WTC11 (cell line): Measurements from ENCODE around the gene HOXB3. TPM values are rescaled to one million over a fixed set of nuclear protein-coding genes. Genes with fewer than 3 reads are reported as not detected.

Experiments
- ATAC-seq: fragments of 200-7000 bp; cut with Tn5 transposase; 2 replicates; pipeline ENCODE4 v1.10.0; 2021; ENCODE audit warnings: mild to moderate bottlenecking, moderate library complexity
- CTCF ChIA-PET: fragments of 300-600 bp; sonication (Branson Sonifier 250); formaldehyde crosslinking; loops from one replicate; lab custom pipeline; 2021; ENCODE audit warnings: antibody characterized with exemption; lab: Charles Lee
- POLR2A ChIA-PET: fragments of 350-600 bp; sonication (Branson Sonifier 250); formaldehyde crosslinking; loops from one replicate; lab custom pipeline; 2021; ENCODE audit warnings: antibody characterized with exemption; lab: Charles Lee
- DNase-seq: peaks from one replicate; pipeline ENCODE4 v3.0.0; 2021; ENCODE audit warnings: low spot score
- H3K27ac Mint-ChIP-seq: 2 replicates; pipeline ENCODE4 v1.8.0; 2021; ENCODE audit warnings: mixed read lengths
- H3K27me3 Mint-ChIP-seq: 2 replicates; pipeline ENCODE4 v1.8.0; 2021; ENCODE audit warnings: low read depth, mild to moderate bottlenecking, moderate library complexity, mixed read lengths
- H3K36me3 Mint-ChIP-seq: 2 replicates; pipeline ENCODE4 v1.8.0; 2021; ENCODE audit warnings: mixed read lengths
- H3K4me1 Mint-ChIP-seq: 2 replicates; pipeline ENCODE4 v1.8.0; 2022; ENCODE audit warnings: mixed read lengths
- H3K4me3 Mint-ChIP-seq: 2 replicates; pipeline ENCODE4 v1.8.0; 2021; ENCODE audit warnings: mild to moderate bottlenecking, moderate library complexity, mixed read lengths
- H3K9me3 Mint-ChIP-seq: 2 replicates; pipeline ENCODE4 v1.8.0; 2021; ENCODE audit warnings: mixed read lengths
- CREB1 ChIP-seq: sonication (generic); formaldehyde crosslinking; IDR thresholded peaks from 2 replicates; pipeline ENCODE4 v1.8.0; 2023; ENCODE audit warnings: mild to moderate bottlenecking, missing genetic modification reagents
- CREM ChIP-seq: sonication (generic); formaldehyde crosslinking; IDR thresholded peaks from 2 replicates; pipeline ENCODE4 v1.8.1; 2022; ENCODE audit warnings: mild to moderate bottlenecking, missing genetic modification reagents, moderate library complexity
- EMX1 ChIP-seq: fragments of 250-450 bp; sonication (Bioruptor Pico); IDR thresholded peaks from 2 replicates; pipeline ENCODE4 v1.8.0; 2021; ENCODE audit warnings: mild to moderate bottlenecking
- ETV6 ChIP-seq: sonication (generic); formaldehyde crosslinking; IDR thresholded peaks from 2 replicates; pipeline ENCODE4 v1.8.1; 2022; ENCODE audit warnings: mild to moderate bottlenecking, missing genetic modification reagents
- FOXP1 ChIP-seq: sonication (generic); formaldehyde crosslinking; IDR thresholded peaks from 2 replicates; pipeline ENCODE4 v1.8.0; 2022; ENCODE audit warnings: missing genetic modification reagents, mild to moderate bottlenecking, moderate library complexity, borderline replicate concordance
- NR3C1 ChIP-seq: sonication (generic); formaldehyde crosslinking; conservative IDR thresholded peaks from 2 replicates; pipeline ENCODE4 v1.8.1; 2023; ENCODE audit warnings: low read depth, mild to moderate bottlenecking, missing genetic modification reagents
- OVOL2 ChIP-seq: fragments of 250-450 bp; sonication (Bioruptor Pico); IDR thresholded peaks from 2 replicates; pipeline ENCODE4 v1.9.0; 2021; ENCODE audit warnings: mild to moderate bottlenecking, borderline replicate concordance
- SMAD3 ChIP-seq: sonication (generic); formaldehyde crosslinking; IDR thresholded peaks from 2 replicates; pipeline ENCODE4 v1.8.0; 2022; ENCODE audit warnings: missing genetic modification reagents, mild to moderate bottlenecking, borderline replicate concordance
- SOX15 ChIP-seq: fragments of 250-450 bp; sonication (Bioruptor Pico); IDR thresholded peaks from 2 replicates; pipeline ENCODE4 v1.9.0; 2021; ENCODE audit warnings: mild to moderate bottlenecking
- TEAD1 ChIP-seq: sonication (generic); formaldehyde crosslinking; IDR thresholded peaks from 2 replicates; pipeline ENCODE4 v1.8.0; 2022; ENCODE audit warnings: mild to moderate bottlenecking, missing genetic modification reagents
- ZBTB21 ChIP-seq: sonication (generic); formaldehyde crosslinking; IDR thresholded peaks from 2 replicates; pipeline ENCODE4 v1.8.1; 2023; ENCODE audit warnings: mild to moderate bottlenecking, missing genetic modification reagents, borderline replicate concordance
- ZNF317 ChIP-seq: sonication (generic); formaldehyde crosslinking; IDR thresholded peaks from 2 replicates; pipeline ENCODE4 v1.8.1; 2023; ENCODE audit warnings: low read depth, mild to moderate bottlenecking, moderate library complexity, missing genetic modification reagents, borderline replicate concordance
- total RNA-seq: library from RNA; stranded (reverse); gene quantifications from 3 replicates; pipeline ENCODE4 v1.2.3, GENCODE V29; 2021
- TF ChIP-seq, protein P1 (sequence below): sonication (generic); formaldehyde crosslinking; IDR thresholded peaks from 2 replicates; pipeline ENCODE4 v1.8.1; 2023; ENCODE audit warnings: mild to moderate bottlenecking, missing genetic modification reagents
- TF ChIP-seq, protein P2 (sequence below): fragments of 250-450 bp; sonication (Bioruptor Pico); IDR thresholded peaks from 2 replicates; pipeline ENCODE4 v2.1.2; 2022; ENCODE audit warnings: mild to moderate bottlenecking, moderate library complexity
- TF ChIP-seq, protein P3 (sequence below): sonication (generic); formaldehyde crosslinking; IDR thresholded peaks from 2 replicates; pipeline ENCODE4 v1.8.0; 2022; ENCODE audit warnings: mild to moderate bottlenecking, missing genetic modification reagents
- TF ChIP-seq, protein P4 (sequence below): sonication (generic); formaldehyde crosslinking; IDR thresholded peaks from 2 replicates; pipeline ENCODE4 v1.8.0; 2022; ENCODE audit warnings: missing genetic modification reagents
- TF ChIP-seq, protein P5 (sequence below): fragments of 250-450 bp; sonication (Bioruptor Pico); IDR thresholded peaks from 2 replicates; pipeline ENCODE4 v1.9.0; 2021; ENCODE audit warnings: mild to moderate bottlenecking
- TF ChIP-seq, protein P6 (sequence below): sonication (generic); formaldehyde crosslinking; IDR thresholded peaks from 2 replicates; pipeline ENCODE4 v1.8.1; 2023; ENCODE audit warnings: mild to moderate bottlenecking, moderate library complexity, missing genetic modification reagents
- TF ChIP-seq, protein P7 (sequence below): sonication (generic); formaldehyde crosslinking; IDR thresholded peaks from 2 replicates; pipeline ENCODE4 v1.8.1; 2023; ENCODE audit warnings: mild to moderate bottlenecking, missing genetic modification reagents, moderate library complexity

Gene HOXB3
- total RNA-seq, 1 experiment from 2014 or later: 0.09 TPM

DNA sequence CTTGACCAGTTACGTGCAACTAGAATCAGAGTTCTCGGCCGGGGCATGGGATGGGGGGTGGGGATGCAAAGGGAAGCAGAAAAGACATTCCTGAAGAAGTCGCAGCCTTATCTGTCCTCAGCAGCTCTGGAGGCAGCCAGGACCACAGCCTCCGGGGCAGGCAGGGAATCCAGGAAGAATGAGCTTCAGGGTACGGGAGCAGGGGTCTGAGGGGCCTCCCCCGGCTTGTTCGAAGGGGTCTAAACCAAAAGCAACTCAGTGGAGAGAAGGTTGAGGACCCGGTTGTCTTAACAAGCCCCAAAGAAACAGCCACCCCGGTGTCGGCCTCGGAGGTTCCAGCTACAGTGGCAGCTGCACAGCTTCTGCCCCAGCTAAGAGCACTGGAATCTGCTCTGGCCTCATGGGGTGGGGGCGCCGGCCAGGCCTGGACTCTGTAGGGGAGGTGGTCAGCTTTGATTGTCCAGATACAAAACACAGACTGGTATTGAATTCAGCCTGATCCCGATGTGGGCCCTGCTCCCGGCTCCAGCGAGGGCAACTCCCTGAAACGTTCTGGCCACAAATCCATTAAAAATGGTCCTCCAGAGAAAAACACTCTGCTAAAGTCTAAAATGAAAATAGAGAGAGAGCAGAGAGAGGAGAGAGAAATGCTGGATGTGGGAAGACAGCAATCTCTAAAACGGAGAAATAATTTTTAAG, 19.6 kb downstream of the HOXB3 start (continued):
- no peak for TF ChIP-seq SOX15 (CRISPR knock-in tag)
- TF ChIP-seq, protein P1, sequence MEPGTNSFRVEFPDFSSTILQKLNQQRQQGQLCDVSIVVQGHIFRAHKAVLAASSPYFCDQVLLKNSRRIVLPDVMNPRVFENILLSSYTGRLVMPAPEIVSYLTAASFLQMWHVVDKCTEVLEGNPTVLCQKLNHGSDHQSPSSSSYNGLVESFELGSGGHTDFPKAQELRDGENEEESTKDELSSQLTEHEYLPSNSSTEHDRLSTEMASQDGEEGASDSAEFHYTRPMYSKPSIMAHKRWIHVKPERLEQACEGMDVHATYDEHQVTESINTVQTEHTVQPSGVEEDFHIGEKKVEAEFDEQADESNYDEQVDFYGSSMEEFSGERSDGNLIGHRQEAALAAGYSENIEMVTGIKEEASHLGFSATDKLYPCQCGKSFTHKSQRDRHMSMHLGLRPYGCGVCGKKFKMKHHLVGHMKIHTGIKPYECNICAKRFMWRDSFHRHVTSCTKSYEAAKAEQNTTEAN (CRISPR knock-in tag): no peak
- no peak for TF ChIP-seq ETV6 (CRISPR knock-in tag)
- TF ChIP-seq, protein P2, sequence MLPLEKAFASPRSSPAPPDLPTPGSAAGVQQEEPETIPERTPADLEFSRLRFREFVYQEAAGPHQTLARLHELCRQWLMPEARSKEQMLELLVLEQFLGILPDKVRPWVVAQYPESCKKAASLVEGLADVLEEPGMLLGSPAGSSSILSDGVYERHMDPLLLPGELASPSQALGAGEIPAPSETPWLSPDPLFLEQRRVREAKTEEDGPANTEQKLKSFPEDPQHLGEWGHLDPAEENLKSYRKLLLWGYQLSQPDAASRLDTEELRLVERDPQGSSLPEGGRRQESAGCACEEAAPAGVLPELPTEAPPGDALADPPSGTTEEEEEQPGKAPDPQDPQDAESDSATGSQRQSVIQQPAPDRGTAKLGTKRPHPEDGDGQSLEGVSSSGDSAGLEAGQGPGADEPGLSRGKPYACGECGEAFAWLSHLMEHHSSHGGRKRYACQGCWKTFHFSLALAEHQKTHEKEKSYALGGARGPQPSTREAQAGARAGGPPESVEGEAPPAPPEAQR (CRISPR knock-in tag): no peak

DNA sequence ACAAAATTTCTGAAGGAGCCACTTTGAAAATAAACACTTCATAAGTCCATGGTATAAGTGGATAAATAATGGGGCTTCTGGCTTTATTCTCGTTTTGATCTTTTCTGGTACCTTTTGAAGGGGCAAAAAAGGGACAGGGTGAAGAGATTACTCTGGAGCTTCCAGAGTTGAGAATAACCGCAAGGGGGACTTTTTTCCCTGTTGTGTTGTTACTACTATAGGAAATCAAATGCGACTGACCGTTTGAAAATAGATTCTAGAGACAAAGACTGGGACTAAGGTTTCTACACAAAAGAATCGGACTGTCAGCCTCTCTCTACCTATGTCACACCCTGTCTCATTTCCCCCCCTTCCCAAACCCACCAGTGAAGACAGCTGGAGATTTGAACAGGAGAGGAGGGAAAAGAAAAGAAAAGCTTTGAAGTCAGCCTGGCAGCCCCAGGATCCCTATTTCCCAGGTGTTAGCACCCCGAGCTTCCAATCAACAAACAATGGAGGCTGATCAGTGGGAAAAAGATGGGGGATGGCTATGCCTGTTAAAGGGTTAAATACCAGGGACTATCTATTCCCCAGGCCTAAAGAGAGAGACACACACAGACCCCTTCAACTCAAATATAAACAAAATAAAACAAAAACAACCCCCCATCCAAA, 20.2 kb downstream of the HOXB3 start:
- Mint-ChIP-seq H3K4me3 (no peak overlapping the region), H3K27me3 (no peaks in the 10 kb centered on the region), H3K4me1 (peaks cover 31% of the 10 kb centered on the region), H3K9me3 (no peaks in the 10 kb centered on the region), H3K27ac (no peak overlapping the region), H3K36me3 (no peaks in the 10 kb centered on the region)
- ChIA-PET CTCF (interaction anchor here (1.0 to 1.2 kb wide), 4 partner anchors 19 to 77 kb away, joined by 3 to 5 read pairs (median 3); no protein-coding TSS in a partner anchor), POLR2A (interaction anchor here (0.5 to 0.6 kb wide), 2 partner anchors 20 to 1930 kb away, joined by 4 read pairs; no protein-coding TSS in a partner anchor)
- DNase-seq: no peak
- no peak for ATAC-seq
- TF ChIP-seq, protein P3, sequence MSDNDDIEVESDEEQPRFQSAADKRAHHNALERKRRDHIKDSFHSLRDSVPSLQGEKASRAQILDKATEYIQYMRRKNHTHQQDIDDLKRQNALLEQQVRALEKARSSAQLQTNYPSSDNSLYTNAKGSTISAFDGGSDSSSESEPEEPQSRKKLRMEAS (CRISPR knock-in tag): no peak
- TF ChIP-seq, protein P4, sequence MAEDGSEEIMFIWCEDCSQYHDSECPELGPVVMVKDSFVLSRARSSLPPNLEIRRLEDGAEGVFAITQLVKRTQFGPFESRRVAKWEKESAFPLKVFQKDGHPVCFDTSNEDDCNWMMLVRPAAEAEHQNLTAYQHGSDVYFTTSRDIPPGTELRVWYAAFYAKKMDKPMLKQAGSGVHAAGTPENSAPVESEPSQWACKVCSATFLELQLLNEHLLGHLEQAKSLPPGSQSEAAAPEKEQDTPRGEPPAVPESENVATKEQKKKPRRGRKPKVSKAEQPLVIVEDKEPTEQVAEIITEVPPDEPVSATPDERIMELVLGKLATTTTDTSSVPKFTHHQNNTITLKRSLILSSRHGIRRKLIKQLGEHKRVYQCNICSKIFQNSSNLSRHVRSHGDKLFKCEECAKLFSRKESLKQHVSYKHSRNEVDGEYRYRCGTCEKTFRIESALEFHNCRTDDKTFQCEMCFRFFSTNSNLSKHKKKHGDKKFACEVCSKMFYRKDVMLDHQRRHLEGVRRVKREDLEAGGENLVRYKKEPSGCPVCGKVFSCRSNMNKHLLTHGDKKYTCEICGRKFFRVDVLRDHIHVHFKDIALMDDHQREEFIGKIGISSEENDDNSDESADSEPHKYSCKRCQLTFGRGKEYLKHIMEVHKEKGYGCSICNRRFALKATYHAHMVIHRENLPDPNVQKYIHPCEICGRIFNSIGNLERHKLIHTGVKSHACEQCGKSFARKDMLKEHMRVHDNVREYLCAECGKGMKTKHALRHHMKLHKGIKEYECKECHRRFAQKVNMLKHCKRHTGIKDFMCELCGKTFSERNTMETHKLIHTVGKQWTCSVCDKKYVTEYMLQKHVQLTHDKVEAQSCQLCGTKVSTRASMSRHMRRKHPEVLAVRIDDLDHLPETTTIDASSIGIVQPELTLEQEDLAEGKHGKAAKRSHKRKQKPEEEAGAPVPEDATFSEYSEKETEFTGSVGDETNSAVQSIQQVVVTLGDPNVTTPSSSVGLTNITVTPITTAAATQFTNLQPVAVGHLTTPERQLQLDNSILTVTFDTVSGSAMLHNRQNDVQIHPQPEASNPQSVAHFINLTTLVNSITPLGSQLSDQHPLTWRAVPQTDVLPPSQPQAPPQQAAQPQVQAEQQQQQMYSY (CRISPR knock-in tag): no peak
- TF ChIP-seq ZNF317 (CRISPR knock-in tag): no peak
- no peak for TF ChIP-seq CREB1 (CRISPR knock-in tag)
- TF ChIP-seq, protein P5, sequence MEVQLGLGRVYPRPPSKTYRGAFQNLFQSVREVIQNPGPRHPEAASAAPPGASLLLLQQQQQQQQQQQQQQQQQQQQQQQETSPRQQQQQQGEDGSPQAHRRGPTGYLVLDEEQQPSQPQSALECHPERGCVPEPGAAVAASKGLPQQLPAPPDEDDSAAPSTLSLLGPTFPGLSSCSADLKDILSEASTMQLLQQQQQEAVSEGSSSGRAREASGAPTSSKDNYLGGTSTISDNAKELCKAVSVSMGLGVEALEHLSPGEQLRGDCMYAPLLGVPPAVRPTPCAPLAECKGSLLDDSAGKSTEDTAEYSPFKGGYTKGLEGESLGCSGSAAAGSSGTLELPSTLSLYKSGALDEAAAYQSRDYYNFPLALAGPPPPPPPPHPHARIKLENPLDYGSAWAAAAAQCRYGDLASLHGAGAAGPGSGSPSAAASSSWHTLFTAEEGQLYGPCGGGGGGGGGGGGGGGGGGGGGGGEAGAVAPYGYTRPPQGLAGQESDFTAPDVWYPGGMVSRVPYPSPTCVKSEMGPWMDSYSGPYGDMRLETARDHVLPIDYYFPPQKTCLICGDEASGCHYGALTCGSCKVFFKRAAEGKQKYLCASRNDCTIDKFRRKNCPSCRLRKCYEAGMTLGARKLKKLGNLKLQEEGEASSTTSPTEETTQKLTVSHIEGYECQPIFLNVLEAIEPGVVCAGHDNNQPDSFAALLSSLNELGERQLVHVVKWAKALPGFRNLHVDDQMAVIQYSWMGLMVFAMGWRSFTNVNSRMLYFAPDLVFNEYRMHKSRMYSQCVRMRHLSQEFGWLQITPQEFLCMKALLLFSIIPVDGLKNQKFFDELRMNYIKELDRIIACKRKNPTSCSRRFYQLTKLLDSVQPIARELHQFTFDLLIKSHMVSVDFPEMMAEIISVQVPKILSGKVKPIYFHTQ: no peak
- TF ChIP-seq, protein P2 (CRISPR knock-in tag): no peak
- TF ChIP-seq TEAD1 (CRISPR knock-in tag): no peak
- no peak for TF ChIP-seq OVOL2
- TF ChIP-seq ZBTB21: no peak
- no peak for TF ChIP-seq EMX1
- TF ChIP-seq SMAD3: no peak
- TF ChIP-seq, protein P6, sequence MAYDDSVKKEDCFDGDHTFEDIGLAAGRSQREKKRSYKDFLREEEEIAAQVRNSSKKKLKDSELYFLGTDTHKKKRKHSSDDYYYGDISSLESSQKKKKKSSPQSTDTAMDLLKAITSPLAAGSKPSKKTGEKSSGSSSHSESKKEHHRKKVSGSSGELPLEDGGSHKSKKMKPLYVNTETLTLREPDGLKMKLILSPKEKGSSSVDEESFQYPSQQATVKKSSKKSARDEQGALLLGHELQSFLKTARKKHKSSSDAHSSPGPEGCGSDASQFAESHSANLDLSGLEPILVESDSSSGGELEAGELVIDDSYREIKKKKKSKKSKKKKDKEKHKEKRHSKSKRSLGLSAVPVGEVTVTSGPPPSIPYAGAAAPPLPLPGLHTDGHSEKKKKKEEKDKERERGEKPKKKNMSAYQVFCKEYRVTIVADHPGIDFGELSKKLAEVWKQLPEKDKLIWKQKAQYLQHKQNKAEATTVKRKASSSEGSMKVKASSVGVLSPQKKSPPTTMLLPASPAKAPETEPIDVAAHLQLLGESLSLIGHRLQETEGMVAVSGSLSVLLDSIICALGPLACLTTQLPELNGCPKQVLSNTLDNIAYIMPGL (CRISPR knock-in tag): no peak
- TF ChIP-seq FOXP1: no peak
- TF ChIP-seq NR3C1 (CRISPR knock-in tag): no peak
- TF ChIP-seq CREM (CRISPR knock-in tag): no peak
- TF ChIP-seq, protein P7, sequence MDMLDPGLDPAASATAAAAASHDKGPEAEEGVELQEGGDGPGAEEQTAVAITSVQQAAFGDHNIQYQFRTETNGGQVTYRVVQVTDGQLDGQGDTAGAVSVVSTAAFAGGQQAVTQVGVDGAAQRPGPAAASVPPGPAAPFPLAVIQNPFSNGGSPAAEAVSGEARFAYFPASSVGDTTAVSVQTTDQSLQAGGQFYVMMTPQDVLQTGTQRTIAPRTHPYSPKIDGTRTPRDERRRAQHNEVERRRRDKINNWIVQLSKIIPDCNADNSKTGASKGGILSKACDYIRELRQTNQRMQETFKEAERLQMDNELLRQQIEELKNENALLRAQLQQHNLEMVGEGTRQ (CRISPR knock-in tag): no peak
